Osteoblast (primary cell): ENCODE measurements around the gene PIGQ. TPM values are rescaled to one million over a fixed set of nuclear protein-coding genes. Genes with fewer than 3 reads are reported as not detected.

Experiments used
- DNase-seq: peaks from one replicate; pipeline ENCODE4 v3.0.0; 2011; ENCODE audit warnings: low spot score, mixed read lengths; ENCODE audit not compliant: insufficient read length; ENCODE audit errors: missing footprints
- H2AFZ ChIP-seq: 2 replicates; pipeline ENCODE4 v1.6.0; 2011; ENCODE audit warnings: mild to moderate bottlenecking, low read length
- H3K27ac ChIP-seq: 2 replicates; pipeline ENCODE4 v1.5.1; 2011; ENCODE audit warnings: mild to moderate bottlenecking, low read depth, low read length, moderate library complexity
- H3K27me3 ChIP-seq: 2 replicates; pipeline ENCODE4 v1.6.0; 2012; ENCODE audit warnings: mild to moderate bottlenecking, control low read depth, inconsistent platforms, low read length, moderate library complexity; ENCODE audit not compliant: insufficient read depth
- H3K36me3 ChIP-seq: 2 replicates; pipeline ENCODE4 v1.5.1; 2011; ENCODE audit warnings: mild to moderate bottlenecking, low read length, control low read depth, moderate library complexity; ENCODE audit not compliant: insufficient read depth
- H3K4me1 ChIP-seq: 2 replicates; pipeline ENCODE4 v1.5.1; 2011; ENCODE audit warnings: mild to moderate bottlenecking, low read length, control low read depth, moderate library complexity; ENCODE audit not compliant: insufficient read depth
- H3K4me2 ChIP-seq: 2 replicates; pipeline ENCODE4 v1.6.0; 2011; ENCODE audit warnings: mild to moderate bottlenecking, low read length; ENCODE audit not compliant: insufficient read depth
- H3K4me3 ChIP-seq: fragments of 200-600 bp; sonication (generic); 3 replicates; pipeline ENCODE4 v1.5.1; 2012; ENCODE audit warnings: mild to moderate bottlenecking, low read length, inconsistent platforms; ENCODE audit not compliant: insufficient read depth
- H3K79me2 ChIP-seq: 2 replicates; pipeline ENCODE4 v1.6.0; 2012; ENCODE audit warnings: mild to moderate bottlenecking, low read length, control low read depth, inconsistent platforms; ENCODE audit not compliant: insufficient read depth
- H3K9me3 ChIP-seq: 2 replicates; pipeline ENCODE4 v1.5.1; 2011; ENCODE audit warnings: low read depth, low read length, control low read depth
- H4K20me1 ChIP-seq: 2 replicates; pipeline ENCODE4 v1.6.0; 2012; ENCODE audit warnings: mild to moderate bottlenecking, low read length, control low read depth; ENCODE audit not compliant: insufficient read depth
- CTCF ChIP-seq: IDR thresholded peaks from 2 replicates; pipeline ENCODE4 v1.5.1; 2011; ENCODE audit warnings: mild to moderate bottlenecking, low read depth, low read length, moderate library complexity; ENCODE audit errors: extremely low read depth
- total RNA-seq: library from RNA; depleted of rRNA; stranded (reverse); fragments of >200 nt; gene quantifications from 2 replicates; pipeline ENCODE4 v1.2.3, GENCODE V29; 2012

The PIGQ gene
- total RNA-seq, 1 donor: 29.0 TPM

GRCh38 chr16:585351-585750, 15.6 kb downstream of the PIGQ start:
- Histone ChIP-seq H3K4me2 (no peak overlapping the region), H3K27me3 (no peaks in the 10 kb centered on the region), H3K4me1 (peaks cover 28% of the 10 kb centered on the region), H3K9me3 (no peaks in the 10 kb centered on the region), H3K27ac (no peak overlapping the region), H2AFZ (no peak overlapping the region), H4K20me1 (peaks cover 11% of the 10 kb centered on the region), H3K79me2 (peaks cover 18% of the 10 kb centered on the region), H3K4me3 (no peak overlapping the region), H3K36me3 (no peaks in the 10 kb centered on the region)
- DNase-seq: peak; percentile 88
- no peak for TF ChIP-seq CTCF

GRCh38 chr16:586047-586644, 16.4 kb downstream of the PIGQ start:
- Histone ChIP-seq H3K27me3 (no peaks in the 10 kb centered on the region), H3K4me1 (peaks cover 35% of the 10 kb centered on the region), H2AFZ (no peak overlapping the region), H3K79me2 (peaks cover 26% of the 10 kb centered on the region), H3K4me2 (peak overlapping the region; percentile 28), H3K9me3 (no peaks in the 10 kb centered on the region), H4K20me1 (peaks cover 18% of the 10 kb centered on the region), H3K36me3 (no peaks in the 10 kb centered on the region), H3K27ac (no peak overlapping the region), H3K4me3 (no peak overlapping the region)
- no peak for TF ChIP-seq CTCF
- peak; percentile 79 for DNase-seq

GRCh38 chr16:586645-587590, 17.1 kb downstream of the PIGQ start:
- no peaks in the 10 kb centered on the region for H3K27me3 ChIP-seq
- H3K36me3 ChIP-seq: no peaks in the 10 kb centered on the region
- H3K4me3 ChIP-seq: no peak overlapping the region
- H3K9me3 ChIP-seq: no peaks in the 10 kb centered on the region
- H4K20me1 ChIP-seq: peaks cover 24% of the 10 kb centered on the region
- DNase-seq: peak; percentile 85
- peaks cover 37% of the 10 kb centered on the region for H3K4me1 ChIP-seq
- no peak for TF ChIP-seq CTCF
- peak overlapping the region; percentile 90 for H3K4me2 ChIP-seq
- H3K79me2 ChIP-seq: peaks cover 33% of the 10 kb centered on the region
- H2AFZ ChIP-seq: no peak overlapping the region
- H3K27ac ChIP-seq: peak overlapping the region; percentile 88

GRCh38 chr16:588639-588888, 18.8 kb downstream of the PIGQ start:
- peaks cover 37% of the 10 kb centered on the region for H4K20me1 ChIP-seq
- H3K4me3 ChIP-seq: peak overlapping the region; percentile 97
- peaks cover 50% of the 10 kb centered on the region for H3K79me2 ChIP-seq
- no peaks in the 10 kb centered on the region for H3K9me3 ChIP-seq
- H3K4me2 ChIP-seq: peak overlapping the region; percentile 90
- H3K36me3 ChIP-seq: no peaks in the 10 kb centered on the region
- H3K4me1 ChIP-seq: peaks cover 37% of the 10 kb centered on the region
- no peak for TF ChIP-seq CTCF
- no peak for DNase-seq
- no peaks in the 10 kb centered on the region for H3K27me3 ChIP-seq
- no peak overlapping the region for H2AFZ ChIP-seq
- H3K27ac ChIP-seq: peak overlapping the region; percentile 88
